D721Med (cell line): ENCODE measurements around the gene HDAC11.

Experiments used
- DNase-seq: peaks from one replicate; pipeline ENCODE4 v3.0.0; 2011; ENCODE audit warnings: low spot score; ENCODE audit not compliant: insufficient read length
- FAIRE-seq: peaks from 2 replicates; lab custom pipeline; 2011; peaks lifted over from hg19 to GRCh38; lab: Jason Lieb, UNC
- TF ChIP-seq, protein P1 (sequence below): IDR thresholded peaks from 2 replicates; pipeline ENCODE4 v1.5.1; 2012; ENCODE audit warnings: mild to moderate bottlenecking, control low read depth; ENCODE audit not compliant: insufficient read depth; ENCODE audit errors: missing control alignments

HDAC11 gene

DNA sequence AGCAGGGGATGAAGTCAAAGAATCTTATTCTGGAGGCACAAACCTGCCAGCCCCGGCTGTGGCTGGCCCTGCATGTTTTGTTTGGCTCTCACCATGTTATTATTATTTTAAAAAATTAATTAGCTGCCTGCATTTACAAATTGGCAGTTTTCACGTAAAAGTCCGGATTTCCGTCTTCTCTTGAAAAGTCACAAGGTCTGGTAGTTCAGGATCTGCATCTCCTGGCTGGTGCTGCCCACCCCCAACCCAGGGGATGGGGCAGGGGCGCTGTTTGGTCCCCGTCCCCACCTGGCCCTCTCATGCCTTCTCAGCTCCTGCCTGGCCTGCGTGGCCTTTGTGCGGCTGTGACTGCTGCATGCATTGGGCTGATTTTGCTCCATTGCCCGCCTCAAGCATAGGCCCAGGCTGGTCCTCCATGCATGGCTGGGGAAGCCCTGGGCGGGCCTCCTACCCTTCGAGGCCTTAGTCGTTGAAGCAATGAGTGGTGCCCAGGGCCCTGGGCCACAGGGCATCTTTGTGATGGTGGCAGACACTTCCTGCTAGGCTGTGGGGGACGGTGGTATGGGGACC is 70.8 kb downstream of the HDAC11 start:
- TF ChIP-seq, protein P1, sequence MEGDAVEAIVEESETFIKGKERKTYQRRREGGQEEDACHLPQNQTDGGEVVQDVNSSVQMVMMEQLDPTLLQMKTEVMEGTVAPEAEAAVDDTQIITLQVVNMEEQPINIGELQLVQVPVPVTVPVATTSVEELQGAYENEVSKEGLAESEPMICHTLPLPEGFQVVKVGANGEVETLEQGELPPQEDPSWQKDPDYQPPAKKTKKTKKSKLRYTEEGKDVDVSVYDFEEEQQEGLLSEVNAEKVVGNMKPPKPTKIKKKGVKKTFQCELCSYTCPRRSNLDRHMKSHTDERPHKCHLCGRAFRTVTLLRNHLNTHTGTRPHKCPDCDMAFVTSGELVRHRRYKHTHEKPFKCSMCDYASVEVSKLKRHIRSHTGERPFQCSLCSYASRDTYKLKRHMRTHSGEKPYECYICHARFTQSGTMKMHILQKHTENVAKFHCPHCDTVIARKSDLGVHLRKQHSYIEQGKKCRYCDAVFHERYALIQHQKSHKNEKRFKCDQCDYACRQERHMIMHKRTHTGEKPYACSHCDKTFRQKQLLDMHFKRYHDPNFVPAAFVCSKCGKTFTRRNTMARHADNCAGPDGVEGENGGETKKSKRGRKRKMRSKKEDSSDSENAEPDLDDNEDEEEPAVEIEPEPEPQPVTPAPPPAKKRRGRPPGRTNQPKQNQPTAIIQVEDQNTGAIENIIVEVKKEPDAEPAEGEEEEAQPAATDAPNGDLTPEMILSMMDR, result no peak
- FAIRE-seq (no peak), DNase-seq (no peak)

DNA sequence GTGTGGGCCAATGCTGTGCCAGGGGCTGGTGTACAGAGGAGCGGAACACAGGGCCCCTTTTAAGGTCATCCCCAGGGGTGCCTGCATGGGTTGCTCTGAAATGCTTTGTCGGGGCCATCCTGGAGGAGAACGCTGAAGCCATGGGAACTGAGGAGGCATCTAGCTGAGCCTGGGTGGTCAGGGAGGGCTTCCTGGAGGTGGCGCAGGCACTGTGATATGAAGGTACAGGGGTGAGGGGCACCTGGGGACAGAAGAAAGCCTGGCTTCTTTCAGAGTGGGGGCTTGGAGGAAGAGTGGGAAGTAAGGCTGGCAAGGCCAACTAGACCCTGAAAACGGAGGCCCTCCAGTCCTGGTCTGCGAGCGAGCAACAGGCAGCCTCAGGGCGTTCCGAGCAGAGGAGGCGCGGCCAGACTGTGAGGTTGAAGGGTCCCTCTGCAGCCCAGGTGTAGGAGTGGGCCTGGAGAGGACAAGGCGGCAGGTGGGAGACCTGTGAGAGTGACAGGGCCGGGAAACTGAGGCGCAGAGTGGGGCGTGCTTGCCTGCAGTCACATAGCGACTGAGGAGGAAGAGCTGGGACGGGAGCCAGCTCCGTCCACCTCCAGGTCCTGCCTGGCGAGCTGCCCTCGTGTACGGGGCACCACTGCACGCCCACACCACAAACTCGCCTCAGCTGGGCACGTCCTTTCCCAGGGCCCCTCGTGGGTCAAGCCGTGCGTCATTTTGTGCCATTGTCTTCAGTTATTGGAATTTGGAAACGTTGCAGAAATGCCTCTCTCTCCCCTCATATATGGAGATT is 72.9 kb downstream of the HDAC11 start:
- no peak for DNase-seq
- TF ChIP-seq, protein P1, result no peak
- FAIRE-seq, result no peak

DNA sequence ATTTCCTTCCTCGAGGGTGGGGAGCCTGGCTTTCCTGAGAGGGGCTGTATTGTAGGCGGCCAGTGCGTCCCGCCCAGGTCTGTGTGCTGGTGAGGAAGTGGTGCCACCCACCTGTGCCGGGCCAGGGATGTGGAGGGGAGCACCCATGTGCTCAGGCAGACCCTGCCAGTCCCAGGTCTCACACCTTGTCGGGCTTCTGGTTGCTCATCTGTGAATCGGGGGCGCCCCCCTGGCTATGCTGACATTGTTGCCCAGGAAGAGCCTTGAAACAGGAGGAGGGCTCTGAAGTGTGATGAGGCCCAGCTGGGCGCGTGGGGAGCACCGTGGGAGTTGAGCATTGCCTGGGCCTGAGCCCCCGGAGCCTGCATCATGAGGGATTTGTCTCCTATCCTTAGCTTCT is 73.6 kb downstream of the HDAC11 start:
- TF ChIP-seq, protein P1, result no peak
- FAIRE-seq (no peak), DNase-seq (no peak)

DNA sequence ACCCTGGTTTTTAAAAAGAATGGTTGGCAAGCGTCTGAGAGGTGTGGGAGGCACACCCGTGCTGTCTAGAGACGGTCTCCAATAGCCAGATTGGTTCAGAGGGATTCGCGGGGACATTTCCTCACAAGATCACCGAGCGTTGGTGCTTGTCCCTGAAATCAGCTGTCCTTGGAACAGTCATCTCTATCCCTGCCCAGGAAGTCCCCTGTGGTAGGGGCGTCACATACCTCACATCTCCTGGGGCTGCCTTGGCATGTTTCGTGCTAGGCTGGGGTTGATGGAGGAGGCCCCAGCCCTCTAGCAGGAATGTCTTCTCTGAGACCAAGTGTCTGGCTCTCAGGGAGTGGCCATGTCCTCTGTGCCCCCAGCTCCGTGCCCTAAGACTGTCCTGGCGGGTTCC is 75.6 kb downstream of the HDAC11 start:
- DNase-seq, result no peak
- TF ChIP-seq, protein P1, result no peak
- no peak for FAIRE-seq
